GM12878 (cell line): Measurements from ENCODE around the gene TRANK1. TPM values are rescaled to one million over a fixed set of nuclear protein-coding genes. Genes with fewer than 3 reads are reported as not detected.
A peak's percentile ranks its signal among the peaks of the same experiment; 100 is the strongest.

Experiments
- ATAC-seq: fragments of 200-7000 bp; cut with Tn5 transposase; 3 replicates; pipeline ENCODE4 v1.9.1; 2020; ENCODE audit warnings: mild to moderate bottlenecking, moderate library complexity
- BruUV-seq: library from RNA; stranded (reverse); fragments of 400-500 nt; replicated peaks from 2 replicates; lab custom pipeline; 2021; lab: Mats Ljungman, UMichigan
- CTCF ChIA-PET: fragments of 300-600 bp; sonication (Branson Sonifier 250); formaldehyde crosslinking; extraction: SDS; loops from one replicate; lab custom pipeline; 2021; ENCODE audit warnings: inconsistent platforms; lab: Yijun Ruan, JAX
- POLR2A ChIA-PET: fragments of 350-600 bp; formaldehyde crosslinking; extraction: SDS; loops from one replicate; lab custom pipeline; 2021; ENCODE audit warnings: inconsistent platforms; lab: Charles Lee
- RAD21 ChIA-PET: fragments of 300-600 bp; sonication (Branson Sonifier 250); formaldehyde crosslinking; loops from one replicate; lab custom pipeline; 2023; ENCODE audit warnings: antibody characterized with exemption; ENCODE audit not compliant: unreplicated experiment; lab: Charles Lee
- SMC1A ChIA-PET: fragments of 300-600 bp; sonication (Branson Sonifier 250); formaldehyde crosslinking; loops from one replicate; lab custom pipeline; 2023; ENCODE audit not compliant: unreplicated experiment, uncharacterized antibody; lab: Charles Lee
- DNase-seq: peaks from one replicate; pipeline ENCODE4 v3.0.0-alpha.2; 2011; ENCODE audit warnings: low read depth, low spot score
- FAIRE-seq: peaks from 3 replicates; lab custom pipeline; 2011; peaks lifted over from hg19 to GRCh38; lab: Jason Lieb, UNC
- H2AFZ ChIP-seq: 2 replicates; pipeline ENCODE4 v1.6.0; 2011; ENCODE audit warnings: low read depth, low read length, control low read depth; ENCODE audit not compliant: control insufficient read depth
- H3K27ac ChIP-seq: 2 replicates; pipeline ENCODE4 v1.5.1; 2011; ENCODE audit warnings: control low read depth; ENCODE audit not compliant: control insufficient read depth, insufficient read depth
- H3K27me3 ChIP-seq, 2 experiments: replicated peaks in 1 of 2; 2 replicates each; pipeline versions ENCODE4 v1.6.0 to v1.6.1; 2011; ENCODE audit warnings: low read length in 1 of 2; ENCODE audit not compliant: control insufficient read depth in 2 of 2, insufficient read depth in 2 of 2
- H3K36me3 ChIP-seq, 2 experiments: 2 replicates each; pipeline ENCODE4 v1.5.1; 2011; ENCODE audit warnings: low read length in 1 of 2; ENCODE audit not compliant: control insufficient read depth in 2 of 2, insufficient read depth in 2 of 2
- H3K4me1 ChIP-seq: 2 replicates; pipeline ENCODE4 v1.6.1; 2011; ENCODE audit warnings: mild to moderate bottlenecking, low read length, moderate library complexity, mixed read lengths; ENCODE audit not compliant: control insufficient read depth, insufficient read depth
- H3K4me2 ChIP-seq: 2 replicates; pipeline ENCODE4 v1.6.0; 2011; ENCODE audit warnings: control low read depth; ENCODE audit not compliant: control insufficient read depth, insufficient read depth
- H3K4me3 ChIP-seq: fragments of 200-600 bp; sonication (generic); 2 replicates; pipeline ENCODE4 v1.5.1; 2016
- H3K79me2 ChIP-seq: 2 replicates; pipeline ENCODE4 v1.6.0; 2011; ENCODE audit warnings: low read length; ENCODE audit not compliant: control insufficient read depth, insufficient read depth
- H3K9ac ChIP-seq: 2 replicates; pipeline ENCODE4 v1.8.0; 2011; ENCODE audit warnings: low read length, control low read depth, mixed read lengths; ENCODE audit not compliant: control insufficient read depth, insufficient read depth
- H3K9me3 ChIP-seq: replicated peaks from 3 replicates; pipeline ENCODE4 v1.5.1; 2011; ENCODE audit warnings: mild to moderate bottlenecking, low read length; ENCODE audit not compliant: control insufficient read depth, insufficient read depth
- H4K20me1 ChIP-seq: 2 replicates; pipeline ENCODE4 v1.6.0; 2011; ENCODE audit not compliant: control insufficient read depth, insufficient read depth
- E2F8 ChIP-seq: fragments of 450-650 bp; IDR thresholded peaks from 2 replicates; pipeline ENCODE4 v1.6.1; 2018; ENCODE audit warnings: mild to moderate bottlenecking, low read depth, moderate library complexity; ENCODE audit not compliant: partially characterized antibody
- E4F1 ChIP-seq: fragments of 450-650 bp; IDR thresholded peaks from 2 replicates; pipeline ENCODE4 v1.6.1; 2018; ENCODE audit warnings: borderline replicate concordance, mild to moderate bottlenecking; ENCODE audit not compliant: partially characterized antibody
- GATAD2B ChIP-seq: fragments of 450-650 bp; conservative IDR thresholded peaks from 2 replicates; pipeline ENCODE4 v1.6.1; 2017; ENCODE audit warnings: low read depth, mild to moderate bottlenecking, moderate library complexity
- KLF5 ChIP-seq: fragments of 450-650 bp; IDR thresholded peaks from 2 replicates; pipeline ENCODE4 v1.6.1; 2014; ENCODE audit warnings: mild to moderate bottlenecking; ENCODE audit not compliant: partially characterized antibody
- MXI1 ChIP-seq: fragments of 150-350 bp; IDR thresholded peaks from 2 replicates; pipeline ENCODE4 v1.6.1; 2011; ENCODE audit warnings: low read depth, mild to moderate bottlenecking, inconsistent platforms, low read length, improper control_type of control experiment
- RAD51 ChIP-seq: fragments of 450-650 bp; IDR thresholded peaks from 2 replicates; pipeline ENCODE4 v1.6.1; 2016; ENCODE audit warnings: moderate library complexity, mild to moderate bottlenecking, inconsistent platforms
- RCOR1 ChIP-seq: conservative IDR thresholded peaks from 2 replicates; pipeline ENCODE4 v1.6.1; 2012; ENCODE audit warnings: low read depth, low read length, improper control_type of control experiment
- ZNF384 ChIP-seq: IDR thresholded peaks from 2 replicates; pipeline ENCODE4 v1.6.1; 2012; ENCODE audit warnings: low read depth, mild to moderate bottlenecking, low read length, improper control_type of control experiment, borderline replicate concordance
- ZNF687 ChIP-seq: fragments of 450-650 bp; IDR thresholded peaks from 2 replicates; pipeline ENCODE4 v1.6.1; 2017; ENCODE audit warnings: mild to moderate bottlenecking, moderate library complexity
- WGBS: methylation state at CpG from one replicate; pipeline ENCODE4 v1.1.6; 2016; ENCODE audit warnings: low lambda C conversion rate; ENCODE audit not compliant: insufficient replicate concordance, insufficient coverage; ENCODE audit errors: missing lambda C conversion rate; 5-methylcytosine and 5-hydroxymethylcytosine counted together
- in situ Hi-C: fragments of 300-500 bp; cut with MboI; formaldehyde crosslinking; loops from 9 replicates; pipeline ENCODE4 v1.14.3; 2018; ENCODE audit warnings: mixed read lengths
- intact Hi-C: fragments of 100-400 bp; cut with micrococcal nuclease; formaldehyde crosslinking; loops from one replicate; pipeline ENCODE4 v1.14.2; 2022; ENCODE audit not compliant: unreplicated experiment
- polyA plus RNA-seq, 11 experiments: library from polyadenylated mRNA; depleted of rRNA in 4 of 11; unstranded in 6 of 11; stranded (reverse) in 5 of 11; fragments of >200 nt; fragmentation: Nextera tagmentation in 4 of 11; fragmentation: Illumina TruSeq in 1 of 11; extraction: Ambion mirVana in 4 of 11; extraction: Trizol in 1 of 11; gene quantifications; 1 replicate in 1 of 11; 2 replicates in 10 of 11; pipeline versions ENCODE4 v1.2.1 to v1.2.3, GENCODE V29; 2011 to 2016; ENCODE audit warnings: inconsistent platforms in 2 of 11, missing spikeins in 2 of 11, low read depth in 1 of 11
- total RNA-seq, 4 experiments: library from RNA; depleted of rRNA in 3 of 4; stranded (reverse); fragments of >200 nt in 3 of 4; fragmentation: Illumina TruSeq in 1 of 4; extraction: Trizol in 1 of 4; gene quantifications; 2 replicates each; pipeline versions ENCODE4 v1.2.1 to v1.2.3, GENCODE V29; 2013 to 2021
- TF ChIP-seq, protein P1 (sequence below): fragments of 450-650 bp; IDR thresholded peaks from 2 replicates; pipeline ENCODE4 v1.6.1; 2017; ENCODE audit warnings: low read depth, mild to moderate bottlenecking, moderate library complexity

TRANK1 gene
- total and polyA plus RNA-seq, 10 of the 15 experiments (the other 5 are each of a cell fraction or from before 2014, with no cell fraction given): 0.46 to 8.8 (median 1.1) TPM

DNA sequence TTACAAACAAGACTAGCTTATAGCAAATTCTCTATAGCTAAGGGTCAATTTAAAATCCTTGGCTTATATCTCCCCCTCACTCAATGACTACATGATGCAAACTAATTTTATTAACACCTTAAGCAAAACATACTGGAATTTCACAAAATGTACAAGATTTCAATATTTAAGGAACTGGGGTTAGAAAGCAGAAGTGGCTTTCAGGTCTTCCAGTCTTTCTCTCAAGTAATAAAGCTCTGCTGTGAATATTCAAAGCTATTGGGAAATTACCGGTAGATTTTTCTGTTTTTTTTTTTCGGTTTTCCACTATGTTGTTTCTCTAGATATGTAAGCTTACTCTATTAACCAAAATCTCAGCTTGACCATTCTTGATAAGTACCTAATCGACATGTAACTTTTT lies 44.2 kb upstream of the TRANK1 start (continued):
- TF ChIP-seq, protein P1, sequence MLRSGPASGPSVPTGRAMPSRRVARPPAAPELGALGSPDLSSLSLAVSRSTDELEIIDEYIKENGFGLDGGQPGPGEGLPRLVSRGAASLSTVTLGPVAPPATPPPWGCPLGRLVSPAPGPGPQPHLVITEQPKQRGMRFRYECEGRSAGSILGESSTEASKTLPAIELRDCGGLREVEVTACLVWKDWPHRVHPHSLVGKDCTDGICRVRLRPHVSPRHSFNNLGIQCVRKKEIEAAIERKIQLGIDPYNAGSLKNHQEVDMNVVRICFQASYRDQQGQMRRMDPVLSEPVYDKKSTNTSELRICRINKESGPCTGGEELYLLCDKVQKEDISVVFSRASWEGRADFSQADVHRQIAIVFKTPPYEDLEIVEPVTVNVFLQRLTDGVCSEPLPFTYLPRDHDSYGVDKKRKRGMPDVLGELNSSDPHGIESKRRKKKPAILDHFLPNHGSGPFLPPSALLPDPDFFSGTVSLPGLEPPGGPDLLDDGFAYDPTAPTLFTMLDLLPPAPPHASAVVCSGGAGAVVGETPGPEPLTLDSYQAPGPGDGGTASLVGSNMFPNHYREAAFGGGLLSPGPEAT: peak; percentile 52; the same call in 1 of the 2 replicates
- TF ChIP-seq RCOR1 (no peak), ZNF384 (peak; percentile 20; the same call in 1 of the 2 replicates), E2F8 (no peak)

GRCh38 chr3:36988356-36988755 lies 43.5 kb upstream of the TRANK1 start:
- no peaks in the 10 kb centered on the region for H3K9me3 ChIP-seq
- WGBS: 22% methylated on average over 2 of the region's 2 CpGs
- H4K20me1 ChIP-seq: no peaks in the 10 kb centered on the region
- RAD21 ChIA-PET: interaction anchor here (0.8 to 1.8 kb wide), 7 partner anchors 19 to 162 kb away, joined by 3 to 11 read pairs (median 4); no protein-coding TSS in a partner anchor
- no peak overlapping the region for H3K9ac ChIP-seq
- no TSS peak for BruUV-seq
- CTCF ChIA-PET: interaction anchor here (0.6 to 5.2 kb wide), 4 partner anchors 10 to 83 kb away, joined by 3 to 39 read pairs (median 4); no protein-coding TSS in a partner anchor
- SMC1A ChIA-PET: interaction anchor here (0.6 to 7.5 kb wide), 12 partner anchors 15 to 211 kb away, joined by 3 to 46 read pairs (median 3); partner anchors contain the start of gene LRRFIP2
- POLR2A ChIA-PET: interaction anchor here (1.0 to 1.9 kb wide), 3 partner anchors 9 to 18 kb away, joined by 3 to 10 read pairs (median 9); no protein-coding TSS in a partner anchor
- H3K4me2 ChIP-seq: peak overlapping the region; percentile 36
- in situ Hi-C loops: no loop called here
- peak overlapping the region; percentile 45; the same call in 1 of the 2 replicates for H3K4me3 ChIP-seq
- ATAC-seq (no peak), DNase-seq (no peak), FAIRE-seq (no peak)
- H3K36me3 ChIP-seq: peaks cover 1 to 24% of the 10 kb centered on the region in 2 experiments; a peak in 3 of 4 replicates
- peak overlapping the region; percentile 15; the same call in 1 of the 2 replicates for H3K27ac ChIP-seq
- no peaks in the 10 kb centered on the region for H3K4me1 ChIP-seq
- H3K27me3 ChIP-seq: no peaks in the 10 kb centered on the region
- H2AFZ ChIP-seq: no peak overlapping the region
- intact Hi-C loops: no loop called here
- peaks cover 61% of the 10 kb centered on the region for H3K79me2 ChIP-seq
- no peak for TF ChIP-seq E4F1
- TF ChIP-seq KLF5: no peak
- no peak for TF ChIP-seq RAD51
- TF ChIP-seq ZNF687: no peak
- TF ChIP-seq MXI1: no peak
- no peak for TF ChIP-seq GATAD2B
